ENCODE results near the gene ARMC9. TPM values are rescaled to one million over a fixed set of nuclear protein-coding genes. Genes with fewer than 3 reads are reported as not detected.

The ARMC9 gene
- total RNA-seq, 1 donor from 2014 or later, result 178 TPM

GRCh38 chr2:231387904-231388724 lies 189.7 kb downstream of the ARMC9 start:
- no peak for TF ChIP-seq CTCF (IDR thresholded peaks at IDR 0.05)
- Mint-ChIP-seq H3K9me3 (ENCODE audit: unreplicated experiment) (peaks cover 8% of the 10 kb centered on the region), H3K27me3 (ENCODE audit: unreplicated experiment) (no peaks in the 10 kb centered on the region), H3K36me3 (ENCODE audit: unreplicated experiment) (peaks cover 14% of the 10 kb centered on the region), H3K4me1 (ENCODE audit: unreplicated experiment) (peaks cover 21% of the 10 kb centered on the region), H3K4me3 (ENCODE audit: unreplicated experiment) (no peak overlapping the region), H3K27ac (ENCODE audit: unreplicated experiment) (peak overlapping the region; percentile 81)
- DNase-seq (ENCODE audit: extremely low spot score, unreplicated experiment), result no peak

- TF ChIP-seq CTCF (IDR thresholded peaks at IDR 0.05), result no peak
- H3K27me3 Mint-ChIP-seq (ENCODE audit: unreplicated experiment), result no peaks in the 10 kb centered on the region
- no peak overlapping the region for H3K4me3 Mint-ChIP-seq (ENCODE audit: unreplicated experiment)
- H3K27ac Mint-ChIP-seq (ENCODE audit: unreplicated experiment), result peak overlapping the region; percentile 81
- peaks cover 8% of the 10 kb centered on the region for H3K9me3 Mint-ChIP-seq (ENCODE audit: unreplicated experiment)
- peaks cover 24% of the 10 kb centered on the region for H3K4me1 Mint-ChIP-seq (ENCODE audit: unreplicated experiment)
- peaks cover 14% of the 10 kb centered on the region for H3K36me3 Mint-ChIP-seq (ENCODE audit: unreplicated experiment)
- DNase-seq (ENCODE audit: extremely low spot score, unreplicated experiment), result no peak
Observed at GRCh38 chr2:231388725-231389346, 190.4 kb downstream of the ARMC9 start.

GRCh38 chr2:231390667-231391066 lies 192.2 kb downstream of the ARMC9 start:
- Mint-ChIP-seq H3K36me3 (ENCODE audit: unreplicated experiment) (peaks cover 9% of the 10 kb centered on the region), H3K27me3 (ENCODE audit: unreplicated experiment) (no peaks in the 10 kb centered on the region), H3K4me1 (ENCODE audit: unreplicated experiment) (peaks cover 30% of the 10 kb centered on the region), H3K9me3 (ENCODE audit: unreplicated experiment) (no peaks in the 10 kb centered on the region), H3K4me3 (ENCODE audit: unreplicated experiment) (no peak overlapping the region), H3K27ac (ENCODE audit: unreplicated experiment) (no peak overlapping the region)
- no peak for DNase-seq (ENCODE audit: extremely low spot score, unreplicated experiment)
- TF ChIP-seq CTCF (IDR thresholded peaks at IDR 0.05), result no peak

GRCh38 chr2:231391981-231392380 lies 193.6 kb downstream of the ARMC9 start:
- Mint-ChIP-seq H3K36me3 (ENCODE audit: unreplicated experiment) (no peaks in the 10 kb centered on the region), H3K4me1 (ENCODE audit: unreplicated experiment) (peaks cover 26% of the 10 kb centered on the region), H3K27me3 (ENCODE audit: unreplicated experiment) (no peaks in the 10 kb centered on the region), H3K4me3 (ENCODE audit: unreplicated experiment) (no peak overlapping the region), H3K9me3 (ENCODE audit: unreplicated experiment) (no peaks in the 10 kb centered on the region), H3K27ac (ENCODE audit: unreplicated experiment) (no peak overlapping the region)
- TF ChIP-seq CTCF (IDR thresholded peaks at IDR 0.05), result no peak
- no peak for DNase-seq (ENCODE audit: extremely low spot score, unreplicated experiment)

- Mint-ChIP-seq H3K4me1 (ENCODE audit: unreplicated experiment) (peaks cover 26% of the 10 kb centered on the region), H3K4me3 (ENCODE audit: unreplicated experiment) (no peak overlapping the region), H3K9me3 (ENCODE audit: unreplicated experiment) (no peaks in the 10 kb centered on the region), H3K27me3 (ENCODE audit: unreplicated experiment) (no peaks in the 10 kb centered on the region), H3K36me3 (ENCODE audit: unreplicated experiment) (no peaks in the 10 kb centered on the region), H3K27ac (ENCODE audit: unreplicated experiment) (no peak overlapping the region)
- no peak for DNase-seq (ENCODE audit: extremely low spot score, unreplicated experiment)
- TF ChIP-seq CTCF (IDR thresholded peaks at IDR 0.05), result no peak
Observed at GRCh38 chr2:231392431-231393148, 194.2 kb downstream of the ARMC9 start.

Data from osteocyte (in vitro differentiated cells).